GM23338 (cell line): ENCODE measurements around the gene TMEM60.

Source experiments
- CREB1 ChIP-seq: fragments of 250-450 bp; sonication (Bioruptor Pico); IDR thresholded peaks from 2 replicates; pipeline ENCODE4 v1.5.0; 2020; ENCODE audit warnings: low read depth, mild to moderate bottlenecking, moderate library complexity
- EZH2 ChIP-seq: fragments of 200-600 bp; sonication (generic); IDR thresholded peaks from one replicate; pipeline ENCODE4 v1.8.0; 2017; ENCODE audit warnings: antibody characterized with exemption, mild to moderate bottlenecking, low read depth; ENCODE audit not compliant: unreplicated experiment
- EZH2phosphoT487 ChIP-seq: fragments of 200-600 bp; sonication (generic); IDR thresholded peaks from one replicate; pipeline ENCODE4 v1.8.1; 2018; ENCODE audit warnings: antibody characterized with exemption; ENCODE audit not compliant: unreplicated experiment
- JUNB ChIP-seq: IDR thresholded peaks from one replicate; pipeline ENCODE4 v1.6.1; 2016; ENCODE audit warnings: antibody characterized with exemption; ENCODE audit not compliant: unreplicated experiment
- NANOG ChIP-seq: IDR thresholded peaks from 2 replicates; pipeline ENCODE4 v1.6.1; 2016; ENCODE audit warnings: antibody characterized with exemption, borderline replicate concordance
- POLR2AphosphoS5 ChIP-seq: IDR thresholded peaks from 2 replicates; pipeline ENCODE4 v1.6.1; 2016; ENCODE audit warnings: antibody characterized with exemption, low read depth
- REST ChIP-seq: IDR thresholded peaks from one replicate; pipeline ENCODE4 v1.6.1; 2018; ENCODE audit warnings: antibody characterized with exemption; ENCODE audit not compliant: unreplicated experiment
- STAT1 ChIP-seq: IDR thresholded peaks from one replicate; pipeline ENCODE4 v1.6.1; 2016; ENCODE audit warnings: antibody characterized with exemption; ENCODE audit not compliant: unreplicated experiment
- ZNF114 ChIP-seq: fragments of 250-450 bp; sonication (Bioruptor Pico); IDR thresholded peaks from 2 replicates; pipeline ENCODE4 v1.5.0; 2020; ENCODE audit warnings: mild to moderate bottlenecking, moderate library complexity
- ZNF331 ChIP-seq: fragments of 250-450 bp; sonication (Bioruptor Pico); IDR thresholded peaks from 2 replicates; pipeline ENCODE4 v1.5.0; 2020; ENCODE audit warnings: low read depth, mild to moderate bottlenecking, moderate library complexity
- ZNF462 ChIP-seq: fragments of 250-450 bp; sonication (Bioruptor Pico); IDR thresholded peaks from 2 replicates; pipeline ENCODE4 v1.5.0; 2020; ENCODE audit warnings: mild to moderate bottlenecking, moderate library complexity
- TF ChIP-seq, protein P1 (sequence below), 2 experiments: fragments of 200-600 bp in 1 of 2; sonication (generic) in 1 of 2; conservative IDR thresholded peaks; 2 replicates each; pipeline versions ENCODE4 v1.5.1 to v1.6.1; 2016 to 2017; ENCODE audit warnings: antibody characterized with exemption in 2 of 2, low read depth in 2 of 2, mild to moderate bottlenecking in 2 of 2, moderate library complexity in 1 of 2
- TF ChIP-seq, protein P2 (sequence below): IDR thresholded peaks from 2 replicates; pipeline ENCODE4 v1.6.1; 2016; ENCODE audit warnings: antibody characterized with exemption

- TF ChIP-seq, protein P1, sequence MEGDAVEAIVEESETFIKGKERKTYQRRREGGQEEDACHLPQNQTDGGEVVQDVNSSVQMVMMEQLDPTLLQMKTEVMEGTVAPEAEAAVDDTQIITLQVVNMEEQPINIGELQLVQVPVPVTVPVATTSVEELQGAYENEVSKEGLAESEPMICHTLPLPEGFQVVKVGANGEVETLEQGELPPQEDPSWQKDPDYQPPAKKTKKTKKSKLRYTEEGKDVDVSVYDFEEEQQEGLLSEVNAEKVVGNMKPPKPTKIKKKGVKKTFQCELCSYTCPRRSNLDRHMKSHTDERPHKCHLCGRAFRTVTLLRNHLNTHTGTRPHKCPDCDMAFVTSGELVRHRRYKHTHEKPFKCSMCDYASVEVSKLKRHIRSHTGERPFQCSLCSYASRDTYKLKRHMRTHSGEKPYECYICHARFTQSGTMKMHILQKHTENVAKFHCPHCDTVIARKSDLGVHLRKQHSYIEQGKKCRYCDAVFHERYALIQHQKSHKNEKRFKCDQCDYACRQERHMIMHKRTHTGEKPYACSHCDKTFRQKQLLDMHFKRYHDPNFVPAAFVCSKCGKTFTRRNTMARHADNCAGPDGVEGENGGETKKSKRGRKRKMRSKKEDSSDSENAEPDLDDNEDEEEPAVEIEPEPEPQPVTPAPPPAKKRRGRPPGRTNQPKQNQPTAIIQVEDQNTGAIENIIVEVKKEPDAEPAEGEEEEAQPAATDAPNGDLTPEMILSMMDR (conservative IDR thresholded peaks at IDR 0.05; ENCODE audit: low read depth in 2 of 2) = no peak
- no peak for TF ChIP-seq STAT1
- TF ChIP-seq EZH2 = no peak
- TF ChIP-seq EZH2phosphoT487 = no peak
- TF ChIP-seq POLR2AphosphoS5 = no peak
- no peak for TF ChIP-seq CREB1 (CRISPR knock-in tag)
- no peak for TF ChIP-seq REST
- TF ChIP-seq NANOG = no peak
- no peak for TF ChIP-seq JUNB
- TF ChIP-seq, protein P2, sequence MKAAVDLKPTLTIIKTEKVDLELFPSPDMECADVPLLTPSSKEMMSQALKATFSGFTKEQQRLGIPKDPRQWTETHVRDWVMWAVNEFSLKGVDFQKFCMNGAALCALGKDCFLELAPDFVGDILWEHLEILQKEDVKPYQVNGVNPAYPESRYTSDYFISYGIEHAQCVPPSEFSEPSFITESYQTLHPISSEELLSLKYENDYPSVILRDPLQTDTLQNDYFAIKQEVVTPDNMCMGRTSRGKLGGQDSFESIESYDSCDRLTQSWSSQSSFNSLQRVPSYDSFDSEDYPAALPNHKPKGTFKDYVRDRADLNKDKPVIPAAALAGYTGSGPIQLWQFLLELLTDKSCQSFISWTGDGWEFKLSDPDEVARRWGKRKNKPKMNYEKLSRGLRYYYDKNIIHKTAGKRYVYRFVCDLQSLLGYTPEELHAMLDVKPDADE = no peak
- no peak for TF ChIP-seq ZNF331
- no peak for TF ChIP-seq ZNF462 (CRISPR knock-in tag)
- no peak for TF ChIP-seq ZNF114
Observed at GRCh38 chr7:77846317-77847092, 48.3 kb upstream of the TMEM60 start.
